Activated naive CD4-positive, alpha-beta T cell treated with anti-CD3 and anti-CD28 coated beads, Interleukin-2, amount 10 ng/mL, durations not matched to agents 7 days and 5 days (primary cell): ENCODE data around the gene TNPO3.
"Not testable (repeated sequence)": the region's sequence is repeated elsewhere in the genome, so short reads cannot be mapped to it uniquely, and the experiment has no call there.

Experiments
- CTCF ChIA-PET: fragments of 350-600 bp; sonication (Branson Sonifier 250); formaldehyde crosslinking; loops from one replicate; lab custom pipeline; 2021; ENCODE audit warnings: antibody characterized with exemption; lab: Charles Lee
- DNase-seq: peaks from one replicate; pipeline ENCODE4 v3.0.0-alpha.2; 2020
- H3K27ac Mint-ChIP-seq: one replicate; pipeline ENCODE4 v1.8.0; 2021; ENCODE audit warnings: mild to moderate bottlenecking, moderate library complexity, mixed read lengths
- H3K27me3 Mint-ChIP-seq: one replicate; pipeline ENCODE4 v1.8.0; 2021; ENCODE audit warnings: mild to moderate bottlenecking, mixed read lengths
- H3K36me3 Mint-ChIP-seq: one replicate; pipeline ENCODE4 v1.8.0; 2021; ENCODE audit warnings: mixed read lengths
- H3K4me1 Mint-ChIP-seq: one replicate; pipeline ENCODE4 v1.8.0; 2021; ENCODE audit warnings: mixed read lengths
- H3K4me3 Mint-ChIP-seq: one replicate; pipeline ENCODE4 v1.8.0; 2021; ENCODE audit warnings: mild to moderate bottlenecking, moderate library complexity, mixed read lengths
- H3K9me3 Mint-ChIP-seq: one replicate; pipeline ENCODE4 v1.8.0; 2021; ENCODE audit warnings: mixed read lengths

The TNPO3 gene

DNA sequence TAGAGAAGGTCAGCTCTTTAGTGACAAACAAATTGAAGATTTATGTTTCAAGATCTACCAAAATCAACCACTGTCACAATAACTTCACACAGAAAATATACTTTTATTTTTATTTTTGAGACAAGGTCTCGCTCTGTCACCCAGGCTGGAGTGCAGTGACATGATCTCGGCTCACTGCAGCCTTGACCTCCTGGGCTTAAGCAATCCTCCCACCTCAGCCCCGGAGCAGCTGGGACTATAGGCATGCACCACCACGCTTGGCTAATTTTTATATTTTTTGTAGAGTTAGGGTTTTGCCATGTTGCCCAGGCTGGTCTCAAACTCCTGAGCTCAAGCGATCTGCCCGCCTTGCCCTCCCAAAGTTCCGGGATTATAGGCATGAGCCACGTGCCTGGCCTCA, 60.4 kb downstream of the TNPO3 start:
- CTCF ChIA-PET, H3K4me3 Mint-ChIP-seq, H3K27ac Mint-ChIP-seq, DNase-seq, H3K27me3 Mint-ChIP-seq, H3K9me3 Mint-ChIP-seq, H3K4me1 Mint-ChIP-seq: not testable (repeated sequence)
- H3K36me3 Mint-ChIP-seq = peaks cover 31% of the 10 kb centered on the region

- CTCF ChIA-PET = interaction anchor here (0.6 kb wide), 1 partner anchor 1561 kb away, joined by 4 read pairs; no protein-coding TSS in a partner anchor
Observed at GRCh38 chr7:128993419-128993818, 61.5 kb downstream of the TNPO3 start.

GRCh38 chr7:128989961-128990360, 65.0 kb downstream of the TNPO3 start:
- Mint-ChIP-seq H3K9me3 (no peaks in the 10 kb centered on the region), H3K4me1 (no peaks in the 10 kb centered on the region), H3K27me3 (no peaks in the 10 kb centered on the region), H3K4me3 (no peak overlapping the region), H3K36me3 (peaks cover 39% of the 10 kb centered on the region), H3K27ac (no peak overlapping the region)
- DNase-seq = no peak
- CTCF ChIA-PET = no interaction called here

More at GRCh38 chr7:128993419-128993818, 61.5 kb downstream of the TNPO3 start:
- Mint-ChIP-seq H3K9me3 (no peaks in the 10 kb centered on the region), H3K4me3 (no peak overlapping the region), H3K27ac (no peak overlapping the region), H3K36me3 (peaks cover 30% of the 10 kb centered on the region), H3K27me3 (no peaks in the 10 kb centered on the region), H3K4me1 (no peaks in the 10 kb centered on the region)
- DNase-seq = no peak

DNA sequence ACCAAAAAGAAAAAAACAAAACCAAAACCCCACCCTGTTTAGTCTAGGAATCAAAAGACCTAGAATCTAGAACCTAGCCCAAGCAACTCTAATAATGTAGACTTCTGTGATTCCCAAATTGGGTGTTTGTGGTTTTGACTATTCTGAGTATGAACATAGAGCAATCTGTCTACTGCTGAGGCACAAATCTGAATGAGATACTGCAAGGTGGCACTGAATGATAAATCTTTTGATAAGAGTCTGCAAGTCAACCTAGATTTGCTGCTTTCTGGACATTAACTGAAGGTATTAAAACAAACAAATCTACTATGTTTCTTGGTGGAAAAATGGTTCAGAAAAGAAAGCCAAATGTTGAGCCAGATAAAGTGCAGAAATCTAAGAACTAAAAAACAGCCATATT, 66.5 kb downstream of the TNPO3 start:
- CTCF ChIA-PET = no interaction called here

GRCh38 chr7:128986609-128987008, 68.3 kb downstream of the TNPO3 start:
- CTCF ChIA-PET = no interaction called here
- Mint-ChIP-seq H3K27ac (no peak overlapping the region), H3K36me3 (peaks cover 50% of the 10 kb centered on the region)

More for the DNA sequence above, 66.5 kb downstream of the TNPO3 start:
- Mint-ChIP-seq H3K9me3 (no peaks in the 10 kb centered on the region), H3K27me3 (no peaks in the 10 kb centered on the region), H3K4me3 (no peak overlapping the region), H3K27ac (no peak overlapping the region), H3K36me3 (peaks cover 40% of the 10 kb centered on the region), H3K4me1 (no peaks in the 10 kb centered on the region)
- DNase-seq = no peak

GRCh38 chr7:128985660-128986059, 69.3 kb downstream of the TNPO3 start:
- peaks cover 47% of the 10 kb centered on the region for H3K36me3 Mint-ChIP-seq
- no peaks in the 10 kb centered on the region for H3K9me3 Mint-ChIP-seq
- H3K4me3 Mint-ChIP-seq = no peak overlapping the region
- no peaks in the 10 kb centered on the region for H3K4me1 Mint-ChIP-seq
- H3K27me3 Mint-ChIP-seq = no peaks in the 10 kb centered on the region
- no peak for DNase-seq
- no peak overlapping the region for H3K27ac Mint-ChIP-seq
- CTCF ChIA-PET = interaction anchor here (0.9 kb wide), 1 partner anchor 106 kb away, joined by 4 read pairs; no protein-coding TSS in a partner anchor

More at GRCh38 chr7:128986609-128987008, 68.3 kb downstream of the TNPO3 start:
- no peaks in the 10 kb centered on the region for H3K4me1 Mint-ChIP-seq
- no peak overlapping the region for H3K4me3 Mint-ChIP-seq
- no peaks in the 10 kb centered on the region for H3K9me3 Mint-ChIP-seq
- no peak for DNase-seq
- H3K27me3 Mint-ChIP-seq = no peaks in the 10 kb centered on the region

DNA sequence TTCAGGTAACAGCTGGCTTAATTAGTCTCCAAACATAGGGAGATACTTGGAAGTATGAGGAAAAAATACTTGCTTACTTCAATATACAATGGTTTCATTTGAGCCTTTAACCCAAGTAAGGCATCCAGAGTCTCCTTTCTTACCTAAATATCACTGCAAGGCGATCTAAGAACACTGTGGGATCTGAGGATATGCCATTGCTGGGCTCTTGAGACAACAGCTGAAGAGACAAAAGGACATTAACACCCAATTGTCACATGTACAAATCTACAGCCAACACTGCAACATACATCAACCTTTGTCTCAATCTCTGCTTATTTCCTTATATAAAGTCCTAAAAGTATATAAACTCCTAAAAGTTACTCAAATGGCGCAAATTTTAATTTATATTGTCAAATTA, 72.8 kb downstream of the TNPO3 start:
- Mint-ChIP-seq H3K27me3 (no peaks in the 10 kb centered on the region), H3K9me3 (no peaks in the 10 kb centered on the region), H3K4me3 (no peak overlapping the region), H3K27ac (no peak overlapping the region), H3K36me3 (peaks cover 59% of the 10 kb centered on the region), H3K4me1 (no peaks in the 10 kb centered on the region)
- CTCF ChIA-PET = no interaction called here
- no peak for DNase-seq

- Mint-ChIP-seq H3K27me3 (no peaks in the 10 kb centered on the region), H3K9me3 (no peaks in the 10 kb centered on the region), H3K4me1 (no peaks in the 10 kb centered on the region), H3K4me3 (no peak overlapping the region), H3K27ac (no peak overlapping the region), H3K36me3 (peaks cover 64% of the 10 kb centered on the region)
- DNase-seq = no peak
- CTCF ChIA-PET = no interaction called here
Observed at GRCh38 chr7:128974241-128974934, 80.5 kb downstream of the TNPO3 start.

- no peaks in the 10 kb centered on the region for H3K27me3 Mint-ChIP-seq
- H3K36me3 Mint-ChIP-seq = peaks cover 58% of the 10 kb centered on the region
- H3K4me3 Mint-ChIP-seq = no peak overlapping the region
- no peaks in the 10 kb centered on the region for H3K9me3 Mint-ChIP-seq
- no peak overlapping the region for H3K27ac Mint-ChIP-seq
- peaks cover 2% of the 10 kb centered on the region for H3K4me1 Mint-ChIP-seq
- CTCF ChIA-PET = interaction anchor here (1.1 kb wide), 1 partner anchor 123 kb away, joined by 4 read pairs; no protein-coding TSS in a partner anchor
- DNase-seq = no peak
Observed at GRCh38 chr7:128968624-128969023, 86.3 kb downstream of the TNPO3 start.

- H3K36me3 Mint-ChIP-seq = peaks cover 60% of the 10 kb centered on the region
- H3K4me3 Mint-ChIP-seq = no peak overlapping the region
- H3K27me3 Mint-ChIP-seq = no peaks in the 10 kb centered on the region
- H3K9me3 Mint-ChIP-seq = no peaks in the 10 kb centered on the region
- DNase-seq = no peak
- peaks cover 10% of the 10 kb centered on the region for H3K4me1 Mint-ChIP-seq
- no peak overlapping the region for H3K27ac Mint-ChIP-seq
- CTCF ChIA-PET = interaction anchor here (0.7 kb wide), 1 partner anchor 126 kb away, joined by 3 read pairs; no protein-coding TSS in a partner anchor
Observed at GRCh38 chr7:128963327-128963757, 91.6 kb downstream of the TNPO3 start.

DNA sequence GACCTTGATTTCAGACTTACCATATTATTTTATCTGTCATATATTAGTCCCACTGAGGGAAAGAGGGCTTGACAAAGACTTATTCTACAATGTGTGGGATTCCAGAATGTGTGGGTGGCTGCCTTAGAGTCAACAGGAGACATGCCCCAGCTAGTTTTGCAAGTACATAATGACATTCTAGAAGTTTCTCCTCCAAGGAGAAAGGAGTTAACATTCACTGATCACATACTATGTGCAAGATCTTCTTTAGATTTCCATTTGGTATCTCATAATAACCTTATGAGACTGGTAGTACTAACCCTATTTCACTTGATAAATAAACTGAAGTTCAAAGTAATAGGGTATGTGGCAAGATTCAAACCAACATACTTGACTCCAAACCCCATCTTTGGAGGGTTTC, 92.0 kb downstream of the TNPO3 start:
- CTCF ChIA-PET = no interaction called here
- DNase-seq = no peak
- Mint-ChIP-seq H3K27me3 (no peaks in the 10 kb centered on the region), H3K4me1 (peaks cover 10% of the 10 kb centered on the region), H3K9me3 (no peaks in the 10 kb centered on the region), H3K4me3 (no peak overlapping the region), H3K36me3 (peaks cover 59% of the 10 kb centered on the region), H3K27ac (no peak overlapping the region)

DNA sequence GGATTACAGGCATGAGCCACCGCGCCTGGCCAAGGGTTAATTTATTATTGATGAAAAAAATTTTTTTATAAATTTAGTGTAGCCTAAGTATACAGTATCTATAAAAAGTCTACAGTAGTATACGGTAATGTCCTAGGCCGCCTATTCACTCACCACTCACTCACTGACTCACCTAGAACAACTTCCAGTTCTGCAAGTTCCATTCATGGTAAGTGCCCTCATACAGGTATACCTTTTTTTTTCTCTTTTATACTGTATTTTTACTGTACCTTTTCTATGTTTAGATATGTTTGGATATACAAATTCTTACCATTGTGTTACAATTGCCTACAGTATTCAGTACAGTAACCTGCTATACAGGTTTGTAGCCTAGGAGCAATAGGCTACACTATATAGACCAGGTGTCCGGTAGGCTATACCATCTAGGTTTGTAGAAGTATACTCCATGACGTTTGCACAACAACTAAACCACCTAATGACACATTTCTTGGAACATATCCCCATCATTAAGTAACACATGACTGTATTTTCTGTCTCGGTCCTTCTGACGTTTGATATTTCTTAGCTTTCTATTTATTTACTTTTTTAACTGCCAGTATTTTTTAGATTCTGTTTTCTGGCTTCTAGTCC, 93.8 kb downstream of the TNPO3 start:
- Mint-ChIP-seq H3K27ac (no peak overlapping the region), H3K4me3 (no peak overlapping the region), H3K4me1 (peaks cover 10% of the 10 kb centered on the region)

DNA sequence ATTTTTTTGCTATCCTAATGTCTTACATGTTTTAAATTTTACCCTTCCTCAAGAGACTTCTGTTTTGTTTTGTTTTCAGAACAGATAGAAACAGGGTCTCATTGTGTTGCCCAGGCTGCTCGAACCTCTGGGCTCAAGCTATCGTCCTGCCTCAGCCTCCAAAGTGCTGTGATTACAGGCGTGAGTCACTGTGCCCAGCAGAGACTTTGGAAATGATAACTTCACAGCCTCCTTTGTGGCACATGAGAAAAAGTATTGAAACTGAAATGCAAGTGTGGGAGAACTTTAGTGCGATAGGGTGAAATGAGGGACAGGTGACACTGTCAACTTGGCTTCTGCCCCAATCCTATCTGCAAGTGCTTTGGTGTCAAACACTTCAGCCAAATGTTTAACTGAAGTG, 95.6 kb downstream of the TNPO3 start:
- Mint-ChIP-seq H3K36me3 (peaks cover 51% of the 10 kb centered on the region), H3K27ac (no peak overlapping the region), H3K4me1 (peaks cover 10% of the 10 kb centered on the region), H3K27me3 (no peaks in the 10 kb centered on the region), H3K9me3 (no peaks in the 10 kb centered on the region), H3K4me3 (no peak overlapping the region)
- CTCF ChIA-PET = interaction anchor here (0.6 to 1.0 kb wide), 2 partner anchors 205 to 260 kb away, joined by 3 to 4 read pairs; no protein-coding TSS in a partner anchor
- DNase-seq = no peak

More for the DNA sequence above, 93.8 kb downstream of the TNPO3 start:
- H3K27me3 Mint-ChIP-seq = no peaks in the 10 kb centered on the region
- DNase-seq = no peak
- CTCF ChIA-PET = interaction anchor here (1.0 kb wide), 1 partner anchor 130 kb away, joined by 5 read pairs; no protein-coding TSS in a partner anchor
- peaks cover 57% of the 10 kb centered on the region for H3K36me3 Mint-ChIP-seq
- H3K9me3 Mint-ChIP-seq = no peaks in the 10 kb centered on the region

GRCh38 chr7:128955981-128956380, 98.9 kb downstream of the TNPO3 start:
- no peaks in the 10 kb centered on the region for H3K27me3 Mint-ChIP-seq
- no peaks in the 10 kb centered on the region for H3K4me1 Mint-ChIP-seq
- no peak overlapping the region for H3K27ac Mint-ChIP-seq
- H3K9me3 Mint-ChIP-seq = no peaks in the 10 kb centered on the region
- no peak for DNase-seq
- CTCF ChIA-PET = interaction anchor here (0.9 to 2.8 kb wide), 2 partner anchors 8 to 28 kb away, joined by 3 to 10 read pairs; no protein-coding TSS in a partner anchor
- H3K4me3 Mint-ChIP-seq = no peak overlapping the region
- H3K36me3 Mint-ChIP-seq = peaks cover 49% of the 10 kb centered on the region
